Adrenal gland (tissue), 5 donors: ENCODE results near the gene DMRT3.

Experiments
- CTCF ChIP-seq, 6 experiments: fragments of 450-650 bp in 4 of 6; fragments of 200-600 bp in 2 of 6; sonication (generic) in 1 of 6; IDR thresholded peaks; 1 replicate in 5 of 6; 2 replicates in 1 of 6; pipeline versions ENCODE4 v1.5.1 to v1.8.0; 2016 to 2021; ENCODE audit warnings: antibody characterized with exemption in 6 of 6, mild to moderate bottlenecking in 2 of 6, moderate library complexity in 1 of 6
- POLR2A ChIP-seq, 2 donors: fragments of 450-650 bp; IDR thresholded peaks; one replicate each; pipeline ENCODE4 v1.6.1; 2017; ENCODE audit warnings: antibody characterized with exemption in 2 of 2, mild to moderate bottlenecking in 2 of 2, moderate library complexity in 1 of 2
- donor health status: DM: no; HTN: no; CAD: no.

- TF ChIP-seq CTCF (IDR thresholded peaks at IDR 0.05) (no peak), POLR2A (IDR thresholded peaks at IDR 0.05) (no peak)
Observed at GRCh38 chr9:933356-933755, 43.1 kb upstream of the DMRT3 start.
